PC-3 (cell line): ENCODE results near the gene CAMTA1.

Experiments
- CTCF ChIP-seq: fragments of 300-600 bp; sonication (generic); conservative IDR thresholded peaks from 2 replicates; pipeline ENCODE4 v1.5.1; 2017; ENCODE audit warnings: antibody characterized with exemption, low read depth, mild to moderate bottlenecking, low read length
- EZH2 ChIP-seq: fragments of 300-600 bp; sonication (generic); IDR thresholded peaks from one replicate; pipeline ENCODE4 v1.6.1; 2017; ENCODE audit warnings: antibody characterized with exemption, mild to moderate bottlenecking, low read length; ENCODE audit not compliant: unreplicated experiment
- EZH2phosphoT487 ChIP-seq: fragments of 300-600 bp; sonication (generic); IDR thresholded peaks from 2 replicates; pipeline ENCODE4 v1.6.1; 2018; ENCODE audit warnings: mild to moderate bottlenecking, antibody characterized with exemption, low read length, borderline replicate concordance

GRCh38 chr1:7130127-7130526 is 344.9 kb downstream of the CAMTA1 start:
- TF ChIP-seq CTCF (no peak), EZH2phosphoT487 (no peak), EZH2 (no peak)
